SK-N-SH (cell line): ENCODE measurements around the gene PAMR1. TPM values are rescaled to one million over a fixed set of nuclear protein-coding genes. Genes with fewer than 3 reads are reported as not detected.

ENCODE experiments used
- CTCF ChIA-PET: fragments of 300-600, 350-600 bp; formaldehyde crosslinking; extraction: SDS; loops from one replicate; lab custom pipeline; 2021; lab: Yijun Ruan, JAX
- POLR2A ChIA-PET: fragments of 350-600 bp; sonication (Branson Sonifier 250); formaldehyde crosslinking; extraction: SDS; loops from one replicate; lab custom pipeline; 2020; ENCODE audit warnings: antibody characterized with exemption, inconsistent platforms; lab: Yijun Ruan, JAX
- DNase-seq: peaks from one replicate; pipeline ENCODE4 v3.0.0; 2012
- H2AFZ ChIP-seq: fragments of 200-600 bp; sonication (generic); 2 replicates; pipeline ENCODE4 v1.8.1; 2016; ENCODE audit warnings: antibody characterized with exemption, mild to moderate bottlenecking, low read depth
- H3F3A ChIP-seq: fragments of 200-600 bp; sonication (generic); replicated peaks from 2 replicates; pipeline ENCODE3; 2016; ENCODE audit warnings: antibody characterized with exemption, mild to moderate bottlenecking; ENCODE audit not compliant: insufficient read depth
- H3K27ac ChIP-seq, 2 experiments: fragments of 200-500 bp in 1 of 2; fragments of 200-600 bp in 1 of 2; sonication (Bioruptor generic) in 1 of 2; sonication (generic), shearing (Covaris generic) in 1 of 2; 2 replicates each; pipeline versions ENCODE4 v1.5.1 to v1.6.1; 2014 to 2016; ENCODE audit warnings: low read depth in 2 of 2, inconsistent platforms in 1 of 2, low read length in 1 of 2, mild to moderate bottlenecking in 1 of 2, mixed read lengths in 1 of 2
- H3K27me3 ChIP-seq: fragments of 200-600 bp; sonication (generic), shearing (Covaris generic); 2 replicates; pipeline ENCODE4 v1.6.1; 2016; ENCODE audit warnings: mixed run types; ENCODE audit not compliant: insufficient read depth
- H3K36me3 ChIP-seq, 2 experiments: fragments of 200-500 bp in 1 of 2; fragments of 200-600 bp in 1 of 2; sonication (Bioruptor generic) in 1 of 2; sonication (generic) in 1 of 2; replicated peaks in 1 of 2; 2 replicates each; pipeline versions ENCODE3 to v1.5.1; 2014 to 2016; ENCODE audit warnings: low read length in 1 of 2, mild to moderate bottlenecking in 1 of 2; ENCODE audit not compliant: insufficient read depth in 2 of 2, control insufficient read depth in 1 of 2
- H3K4me1 ChIP-seq, 2 experiments: fragments of 200-500 bp in 1 of 2; fragments of 200-600 bp in 1 of 2; sonication (Bioruptor generic) in 1 of 2; sonication (generic), shearing (Covaris generic) in 1 of 2; 2 replicates each; pipeline versions ENCODE4 v1.5.1 to v1.6.1; 2014 to 2016; ENCODE audit warnings: low read depth in 1 of 2, low read length in 1 of 2, mixed run types in 1 of 2; ENCODE audit not compliant: insufficient read depth in 2 of 2, control insufficient read depth in 1 of 2
- H3K4me2 ChIP-seq: fragments of 200-600 bp; sonication (generic), shearing (Covaris generic); 2 replicates; pipeline ENCODE4 v1.6.1; 2017; ENCODE audit warnings: mixed run types
- H3K4me3 ChIP-seq, 2 experiments: fragments of 200-500 bp in 1 of 2; fragments of 200-600 bp in 1 of 2; sonication (Bioruptor generic) in 1 of 2; sonication (generic), shearing (Covaris generic) in 1 of 2; 2 replicates each; pipeline versions ENCODE4 v1.5.1 to v1.8.1; 2014 to 2016; ENCODE audit warnings: low read depth in 2 of 2, inconsistent platforms in 1 of 2, low read length in 1 of 2, mild to moderate bottlenecking in 1 of 2, mixed read lengths in 1 of 2, moderate library complexity in 1 of 2
- H3K79me2 ChIP-seq: fragments of 200-600 bp; sonication (generic); 2 replicates; pipeline ENCODE4 v1.8.1; 2017; ENCODE audit warnings: mild to moderate bottlenecking; ENCODE audit not compliant: insufficient read depth
- H3K9ac ChIP-seq: fragments of 200-600 bp; sonication (generic); 2 replicates; pipeline ENCODE4 v1.6.1; 2017; ENCODE audit warnings: mixed run types
- H3K9me2 ChIP-seq: fragments of 200-600 bp; sonication (generic); 2 replicates; pipeline ENCODE4 v1.6.1; 2017; ENCODE audit warnings: mixed run types
- H3K9me3 ChIP-seq: fragments of 200-600 bp; sonication (generic); 2 replicates; pipeline ENCODE4 v1.6.1; 2017; ENCODE audit warnings: mixed run types, mild to moderate bottlenecking, moderate library complexity
- H4K20me1 ChIP-seq: fragments of 200-600 bp; sonication (generic); 2 replicates; pipeline ENCODE4 v1.6.1; 2017; ENCODE audit warnings: mild to moderate bottlenecking, mixed run types; ENCODE audit not compliant: insufficient read depth
- CHD2 ChIP-seq: fragments of 150-350 bp; IDR thresholded peaks from 2 replicates; pipeline ENCODE4 v1.6.1; 2018; ENCODE audit warnings: low read length; ENCODE audit not compliant: partially characterized antibody
- GATA2 ChIP-seq: sonication (generic); formaldehyde crosslinking; IDR thresholded peaks from 2 replicates; pipeline ENCODE4 v1.5.0; 2020; ENCODE audit warnings: mild to moderate bottlenecking, missing genetic modification reagents
- MEF2A ChIP-seq: IDR thresholded peaks from 2 replicates; pipeline ENCODE4 v1.4.0; 2012; ENCODE audit warnings: low read depth, borderline replicate concordance
- NRF1 ChIP-seq: IDR thresholded peaks from 2 replicates; pipeline ENCODE4 v1.6.1; 2012; ENCODE audit warnings: low read depth, mild to moderate bottlenecking, low read length
- POLR2AphosphoS5 ChIP-seq: IDR thresholded peaks from 2 replicates; pipeline ENCODE4 v1.6.1; 2012; ENCODE audit warnings: low read depth, low read length
- RAD21 ChIP-seq: IDR thresholded peaks from 2 replicates; pipeline ENCODE4 v1.6.1; 2012; ENCODE audit warnings: mild to moderate bottlenecking, low read length
- RCOR1 ChIP-seq: fragments of 150-350 bp; IDR thresholded peaks from 2 replicates; pipeline ENCODE4 v1.6.1; 2017; ENCODE audit warnings: antibody characterized with exemption, low read length
- REST ChIP-seq: IDR thresholded peaks from 2 replicates; pipeline ENCODE4 v1.6.1; 2012; ENCODE audit warnings: mild to moderate bottlenecking, low read depth, low read length, moderate library complexity
- RFX5 ChIP-seq: IDR thresholded peaks from 2 replicates; pipeline ENCODE4 v1.6.1; 2012; ENCODE audit warnings: mild to moderate bottlenecking, improper control_type of control experiment, low read length
- RXRA ChIP-seq: IDR thresholded peaks from 2 replicates; pipeline ENCODE4 v1.4.0; 2012; ENCODE audit warnings: low read depth, mild to moderate bottlenecking, borderline replicate concordance
- SMC3 ChIP-seq: IDR thresholded peaks from 2 replicates; pipeline ENCODE4 v1.6.1; 2012; ENCODE audit warnings: low read depth, low read length, improper control_type of control experiment
- TAF1 ChIP-seq: IDR thresholded peaks from 2 replicates; pipeline ENCODE4 v1.6.1; 2012; ENCODE audit warnings: low read depth, mild to moderate bottlenecking, low read length, moderate library complexity, borderline replicate concordance
- TEAD4 ChIP-seq: IDR thresholded peaks from 2 replicates; pipeline ENCODE4 v1.4.0; 2012; ENCODE audit warnings: mild to moderate bottlenecking, borderline replicate concordance; ENCODE audit not compliant: insufficient read depth
- USF1 ChIP-seq: IDR thresholded peaks from 2 replicates; pipeline ENCODE4 v1.4.0; 2012; ENCODE audit warnings: low read depth, borderline replicate concordance
- USF2 ChIP-seq: fragments of 150-350 bp; IDR thresholded peaks from 2 replicates; pipeline ENCODE4 v1.6.1; 2017; ENCODE audit warnings: antibody characterized with exemption, low read length, low read depth, borderline replicate concordance
- WGBS: methylation state at CpG from one replicate; pipeline ENCODE4 v1.1.6; 2017; ENCODE audit warnings: low lambda C conversion rate; 5-methylcytosine and 5-hydroxymethylcytosine counted together
- polyA plus RNA-seq, 3 experiments: library from polyadenylated mRNA; depleted of rRNA; stranded (reverse); fragments of >200 nt; gene quantifications; 2 replicates each; pipeline ENCODE4 v1.2.3, GENCODE V29; 2012

Gene PAMR1
- polyA plus RNA-seq, 1 of the 3 experiments (the other 2 are of a cell fraction), result 0.31 TPM

DNA sequence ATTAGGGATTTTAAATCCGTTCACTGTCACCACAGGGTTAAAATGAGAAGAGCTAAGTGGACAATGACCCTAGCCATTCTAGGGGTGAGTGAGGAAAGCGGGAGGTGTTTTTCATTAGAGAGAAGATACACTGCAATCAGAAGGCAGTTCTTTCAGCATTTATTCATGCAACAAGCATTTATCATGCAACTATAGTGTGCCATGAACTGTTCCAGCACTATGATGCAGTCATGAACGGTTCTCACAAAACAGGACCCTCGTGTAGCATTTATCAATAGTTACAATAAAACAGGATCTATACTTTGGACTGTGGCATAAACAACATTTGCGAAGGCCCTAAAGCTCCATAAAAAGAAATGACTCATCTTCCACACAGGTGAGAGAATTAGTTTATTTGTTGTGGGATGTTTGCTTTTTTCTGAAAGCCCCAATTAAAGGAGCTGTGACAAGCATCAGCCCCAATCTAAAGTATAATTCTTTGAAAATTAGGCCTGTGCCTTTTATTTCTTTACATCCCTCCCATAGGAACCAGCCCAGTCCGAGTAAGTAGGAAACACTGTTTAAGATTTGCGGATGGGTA lies 51.5 kb downstream of the PAMR1 start:
- 70% methylated on average over 7 of the region's 7 CpGs for WGBS
- CTCF ChIA-PET, result interaction anchor here (1.2 to 4.1 kb wide), 5 partner anchors 11 to 348 kb away, joined by 3 to 13 read pairs (median 5); no protein-coding TSS in a partner anchor
- Histone ChIP-seq H4K20me1 (no peaks in the 10 kb centered on the region), H3K27me3 (no peaks in the 10 kb centered on the region), H3K4me3 (no peak overlapping the region), H3F3A (no peaks in the 10 kb centered on the region), H3K79me2 (no peaks in the 10 kb centered on the region), H3K9me2 (no peaks in the 10 kb centered on the region), H3K4me1 (peaks cover 0 to 3% of the 10 kb centered on the region in 2 experiments; a peak in 1 of 4 replicates), H3K9me3 (no peaks in the 10 kb centered on the region), H3K9ac (no peak overlapping the region), H3K36me3 (no peaks in the 10 kb centered on the region), H3K4me2 (no peak overlapping the region), H2AFZ (no peak overlapping the region), H3K27ac (no peak overlapping the region)
- TF ChIP-seq MEF2A (no peak), CHD2 (no peak), RCOR1 (no peak), REST (no peak), RAD21 (no peak), USF1 (no peak), POLR2AphosphoS5 (no peak), SMC3 (no peak), TAF1 (no peak), RFX5 (no peak), USF2 (no peak), RXRA (no peak)
- DNase-seq, result no peak
- POLR2A ChIA-PET, result no interaction called here

DNA sequence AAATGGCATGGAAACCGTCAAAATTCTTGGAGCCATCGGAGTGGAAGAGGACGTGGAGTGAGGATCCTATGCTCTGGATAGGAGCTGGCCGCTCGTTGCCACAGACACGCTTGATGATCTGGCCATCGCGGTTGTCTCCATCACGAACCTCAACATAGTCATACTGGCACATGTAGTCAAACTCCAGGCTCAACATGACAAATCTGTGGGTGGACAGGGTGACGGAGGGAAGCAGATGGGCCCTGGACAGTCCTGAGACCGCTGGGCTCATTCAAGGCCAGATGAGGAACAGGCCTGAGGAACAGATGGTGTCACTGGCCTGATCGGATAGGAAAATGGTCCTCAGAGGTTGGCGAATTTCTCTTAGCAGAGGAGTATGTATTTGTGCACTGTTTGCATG lies 54.8 kb downstream of the PAMR1 start:
- no peak for DNase-seq
- WGBS, result 79% methylated on average over 13 of the region's 13 CpGs
- no peak overlapping the region for H3K9ac ChIP-seq
- H3K4me3 ChIP-seq, result no peak overlapping the region
- no peaks in the 10 kb centered on the region for H3K9me2 ChIP-seq
- H3K36me3 ChIP-seq, result no peaks in the 10 kb centered on the region
- no peaks in the 10 kb centered on the region for H3K79me2 ChIP-seq
- H3K4me2 ChIP-seq, result no peak overlapping the region
- H3K4me1 ChIP-seq, result no peaks in the 10 kb centered on the region
- no peaks in the 10 kb centered on the region for H3K27me3 ChIP-seq
- POLR2A ChIA-PET, result no interaction called here
- H3K27ac ChIP-seq, result no peak overlapping the region
- no peaks in the 10 kb centered on the region for H3F3A ChIP-seq
- H3K9me3 ChIP-seq, result no peaks in the 10 kb centered on the region
- H4K20me1 ChIP-seq, result no peaks in the 10 kb centered on the region
- CTCF ChIA-PET, result interaction anchor here (1.8 kb wide), 1 partner anchor 17 kb away, joined by 5 read pairs; no protein-coding TSS in a partner anchor
- H2AFZ ChIP-seq, result no peak overlapping the region
- no peak for TF ChIP-seq GATA2 (CRISPR knock-in tag)
- TF ChIP-seq USF2, result no peak
- no peak for TF ChIP-seq MEF2A
- no peak for TF ChIP-seq TEAD4
- TF ChIP-seq POLR2AphosphoS5, result no peak
- TF ChIP-seq USF1, result no peak
- TF ChIP-seq NRF1, result no peak
- TF ChIP-seq REST, result no peak
